Stimulated activated CD8-positive, alpha-beta memory T cell treated with anti-CD3 and anti-CD28 coated beads, Interleukin-7, amount 100 ng/mL, for 48 hours (primary cell): ENCODE data around the gene RPS3.

Experiments used
- DNase-seq, 2 donors: peaks; one replicate each; pipeline ENCODE4 v3.0.0-alpha.2; 2020; ENCODE audit warnings: low read depth in 1 of 2; ENCODE audit errors: extremely low read depth in 1 of 2

Gene RPS3

GRCh38 chr11:75453916-75454655, 54.8 kb downstream of the RPS3 start:
- no peak for DNase-seq

DNA sequence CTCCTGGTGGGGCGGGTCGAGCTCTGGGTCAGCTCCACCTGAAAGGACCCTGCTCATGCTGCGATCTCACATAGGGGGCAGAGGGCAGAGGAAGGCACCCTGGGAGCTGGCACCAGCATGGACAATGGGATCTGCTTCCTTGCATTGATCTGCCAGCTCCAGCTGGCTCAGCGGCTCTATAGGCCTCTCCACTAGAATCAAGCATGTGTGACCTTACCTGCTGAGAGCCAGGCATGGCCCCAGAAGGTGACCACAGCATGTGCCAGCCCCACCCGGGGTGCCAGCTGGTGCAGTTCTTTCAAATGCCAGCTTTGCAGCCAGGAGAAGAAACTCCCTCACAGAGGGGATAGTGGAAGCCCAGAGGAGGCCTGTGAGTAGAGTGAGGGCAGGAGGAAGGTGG, 55.7 kb downstream of the RPS3 start:
- DNase-seq: no peak
